Bronchial epithelial cell (primary cell): Measurements from ENCODE around the gene ERCC5. TPM values are rescaled to one million over a fixed set of nuclear protein-coding genes. Genes with fewer than 3 reads are reported as not detected.

Experiments used
- DNase-seq: peaks from one replicate; pipeline ENCODE4 v3.0.0-alpha.2; 2010; ENCODE audit warnings: low read depth
- FAIRE-seq: peaks from 2 replicates; lab custom pipeline; 2011; peaks lifted over from hg19 to GRCh38; lab: Jason Lieb, UNC
- H3K27me3 ChIP-seq: 2 replicates; pipeline ENCODE4 v1.5.1; 2011; ENCODE audit warnings: low read length; ENCODE audit not compliant: control insufficient read depth, insufficient read depth
- H3K36me3 ChIP-seq: 2 replicates; pipeline ENCODE4 v1.5.1; 2011; ENCODE audit warnings: low read length; ENCODE audit not compliant: control insufficient read depth, insufficient read depth
- H3K4me3 ChIP-seq: 2 replicates; pipeline ENCODE4 v1.5.1; 2011; ENCODE audit warnings: mild to moderate bottlenecking, low read depth, low read length, control low read depth
- CTCF ChIP-seq: IDR thresholded peaks from 2 replicates; pipeline ENCODE4 v1.5.1; 2011; ENCODE audit warnings: mild to moderate bottlenecking, moderate library complexity, low read length, control low read depth, inconsistent platforms; ENCODE audit not compliant: insufficient read depth, severe bottlenecking
- total RNA-seq: library from RNA; depleted of rRNA; stranded (reverse); fragments of >200 nt; gene quantifications from 2 replicates; pipeline ENCODE4 v1.2.1, GENCODE V29; 2014

The ERCC5 gene
- total RNA-seq, 1 donor from 2014 or later: 41.3 TPM

- Histone ChIP-seq H3K4me3 (no peak overlapping the region), H3K27me3 (no peaks in the 10 kb centered on the region), H3K36me3 (peaks cover 1% of the 10 kb centered on the region)
- FAIRE-seq (no peak), DNase-seq (no peak)
- TF ChIP-seq CTCF: no peak
Measured at GRCh38 chr13:102807699-102808098, 38.1 kb upstream of the ERCC5 start.

GRCh38 chr13:102812611-102813287 lies 33.1 kb upstream of the ERCC5 start:
- FAIRE-seq (no peak), DNase-seq (no peak)
- no peaks in the 10 kb centered on the region for H3K36me3 ChIP-seq
- H3K4me3 ChIP-seq: no peak overlapping the region
- no peak for TF ChIP-seq CTCF
- H3K27me3 ChIP-seq: no peaks in the 10 kb centered on the region

- H3K36me3 ChIP-seq: no peaks in the 10 kb centered on the region
- no peak overlapping the region for H3K4me3 ChIP-seq
- DNase-seq (no peak), FAIRE-seq (no peak)
- no peak for TF ChIP-seq CTCF
- no peaks in the 10 kb centered on the region for H3K27me3 ChIP-seq
Measured at GRCh38 chr13:102814025-102814607, 31.7 kb upstream of the ERCC5 start.

- H3K36me3 ChIP-seq: no peaks in the 10 kb centered on the region
- FAIRE-seq (no peak), DNase-seq (no peak)
- H3K27me3 ChIP-seq: no peaks in the 10 kb centered on the region
- TF ChIP-seq CTCF: no peak
- H3K4me3 ChIP-seq: no peak overlapping the region
Measured at GRCh38 chr13:102814793-102815192, 31.0 kb upstream of the ERCC5 start.

- DNase-seq: no peak
- TF ChIP-seq CTCF: no peak
- Histone ChIP-seq H3K27me3 (no peaks in the 10 kb centered on the region), H3K4me3 (no peak overlapping the region), H3K36me3 (no peaks in the 10 kb centered on the region)
- FAIRE-seq: no peak
Measured at GRCh38 chr13:102815788-102816187, 30.0 kb upstream of the ERCC5 start.
